ENCODE results near the gene VSIG8. TPM values are rescaled to one million over a fixed set of nuclear protein-coding genes. Genes with fewer than 3 reads are reported as not detected.

The VSIG8 gene
- total and polyA plus RNA-seq, 4 donors: 0.08 TPM; not detected in 3

- TF ChIP-seq, protein P1, sequence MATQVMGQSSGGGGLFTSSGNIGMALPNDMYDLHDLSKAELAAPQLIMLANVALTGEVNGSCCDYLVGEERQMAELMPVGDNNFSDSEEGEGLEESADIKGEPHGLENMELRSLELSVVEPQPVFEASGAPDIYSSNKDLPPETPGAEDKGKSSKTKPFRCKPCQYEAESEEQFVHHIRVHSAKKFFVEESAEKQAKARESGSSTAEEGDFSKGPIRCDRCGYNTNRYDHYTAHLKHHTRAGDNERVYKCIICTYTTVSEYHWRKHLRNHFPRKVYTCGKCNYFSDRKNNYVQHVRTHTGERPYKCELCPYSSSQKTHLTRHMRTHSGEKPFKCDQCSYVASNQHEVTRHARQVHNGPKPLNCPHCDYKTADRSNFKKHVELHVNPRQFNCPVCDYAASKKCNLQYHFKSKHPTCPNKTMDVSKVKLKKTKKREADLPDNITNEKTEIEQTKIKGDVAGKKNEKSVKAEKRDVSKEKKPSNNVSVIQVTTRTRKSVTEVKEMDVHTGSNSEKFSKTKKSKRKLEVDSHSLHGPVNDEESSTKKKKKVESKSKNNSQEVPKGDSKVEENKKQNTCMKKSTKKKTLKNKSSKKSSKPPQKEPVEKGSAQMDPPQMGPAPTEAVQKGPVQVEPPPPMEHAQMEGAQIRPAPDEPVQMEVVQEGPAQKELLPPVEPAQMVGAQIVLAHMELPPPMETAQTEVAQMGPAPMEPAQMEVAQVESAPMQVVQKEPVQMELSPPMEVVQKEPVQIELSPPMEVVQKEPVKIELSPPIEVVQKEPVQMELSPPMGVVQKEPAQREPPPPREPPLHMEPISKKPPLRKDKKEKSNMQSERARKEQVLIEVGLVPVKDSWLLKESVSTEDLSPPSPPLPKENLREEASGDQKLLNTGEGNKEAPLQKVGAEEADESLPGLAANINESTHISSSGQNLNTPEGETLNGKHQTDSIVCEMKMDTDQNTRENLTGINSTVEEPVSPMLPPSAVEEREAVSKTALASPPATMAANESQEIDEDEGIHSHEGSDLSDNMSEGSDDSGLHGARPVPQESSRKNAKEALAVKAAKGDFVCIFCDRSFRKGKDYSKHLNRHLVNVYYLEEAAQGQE (IDR thresholded peaks at IDR 0.05): no peak
- no peak for TF ChIP-seq ZBTB33 (IDR thresholded peaks at IDR 0.05)
Measured at GRCh38 chr1:159829822-159830465, 32.5 kb downstream of the VSIG8 start (continued).

DNA sequence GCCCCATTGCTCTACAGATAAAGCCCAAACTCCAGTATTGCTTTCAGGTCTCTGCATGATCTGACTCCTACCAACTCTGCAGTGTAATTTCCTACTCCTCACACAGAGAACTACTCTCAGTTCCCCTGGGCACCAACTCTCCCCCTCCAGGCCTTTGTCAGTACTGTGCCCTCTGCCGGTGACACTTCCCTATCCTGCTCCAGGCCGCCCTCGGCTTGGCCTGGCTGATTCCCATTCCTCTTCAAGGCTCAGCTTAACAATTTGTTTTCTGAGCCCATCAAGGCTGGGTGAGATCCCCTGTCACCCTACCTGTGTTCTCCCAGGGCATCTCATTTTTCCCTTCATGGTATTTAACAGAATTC lies 33.2 kb downstream of the VSIG8 start:
- 41% methylated on average over 3 of the region's 3 CpGs for WGBS
- H3K36me3 ChIP-seq (ENCODE audit: control insufficient read depth in 4 of 4, insufficient read depth in 3 of 4, low read depth in 1 of 4, low read length in 3 of 4): no peaks in the 10 kb centered on the region
- H3K4me3 ChIP-seq (ENCODE audit: low read depth in 1 of 3, low read length in 3 of 3): no peak overlapping the region
- H3K4me1 ChIP-seq (ENCODE audit: control insufficient read depth in 4 of 4, insufficient read depth in 4 of 4, low read length in 3 of 4): no peaks in the 10 kb centered on the region
- H3K9me3 ChIP-seq (ENCODE audit: control insufficient read depth in 4 of 4, low read length in 3 of 4): no peaks in the 10 kb centered on the region
- no peak overlapping the region for H3K27ac ChIP-seq (ENCODE audit: low read depth in 1 of 2, low read length in 2 of 2)
- DNase-seq (ENCODE audit: low spot score): peak; percentile 46
- H3K27me3 ChIP-seq (ENCODE audit: control insufficient read depth in 4 of 4, insufficient read depth in 4 of 4, low read length in 3 of 4): no peaks in the 10 kb centered on the region
- no peak for TF ChIP-seq GABPA (IDR thresholded peaks at IDR 0.05 in 1 of 2, conservative IDR thresholded peaks at IDR 0.05 in 1 of 2)
- TF ChIP-seq RAD21 (IDR thresholded peaks at IDR 0.05): peak in 1 of 2 donors; percentile 75
- TF ChIP-seq, protein P2, sequence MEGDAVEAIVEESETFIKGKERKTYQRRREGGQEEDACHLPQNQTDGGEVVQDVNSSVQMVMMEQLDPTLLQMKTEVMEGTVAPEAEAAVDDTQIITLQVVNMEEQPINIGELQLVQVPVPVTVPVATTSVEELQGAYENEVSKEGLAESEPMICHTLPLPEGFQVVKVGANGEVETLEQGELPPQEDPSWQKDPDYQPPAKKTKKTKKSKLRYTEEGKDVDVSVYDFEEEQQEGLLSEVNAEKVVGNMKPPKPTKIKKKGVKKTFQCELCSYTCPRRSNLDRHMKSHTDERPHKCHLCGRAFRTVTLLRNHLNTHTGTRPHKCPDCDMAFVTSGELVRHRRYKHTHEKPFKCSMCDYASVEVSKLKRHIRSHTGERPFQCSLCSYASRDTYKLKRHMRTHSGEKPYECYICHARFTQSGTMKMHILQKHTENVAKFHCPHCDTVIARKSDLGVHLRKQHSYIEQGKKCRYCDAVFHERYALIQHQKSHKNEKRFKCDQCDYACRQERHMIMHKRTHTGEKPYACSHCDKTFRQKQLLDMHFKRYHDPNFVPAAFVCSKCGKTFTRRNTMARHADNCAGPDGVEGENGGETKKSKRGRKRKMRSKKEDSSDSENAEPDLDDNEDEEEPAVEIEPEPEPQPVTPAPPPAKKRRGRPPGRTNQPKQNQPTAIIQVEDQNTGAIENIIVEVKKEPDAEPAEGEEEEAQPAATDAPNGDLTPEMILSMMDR (IDR thresholded peaks at IDR 0.05; ENCODE audit: low read depth, low read length, missing input control): peak; percentile 51
- H3K9ac ChIP-seq (ENCODE audit: low read depth in 1 of 2, low read length in 2 of 2): no peak overlapping the region

- no peak for DNase-seq (ENCODE audit: low spot score)
- WGBS: 86% methylated on average over 11 of the region's 11 CpGs
- no peak overlapping the region for H3K9ac ChIP-seq (ENCODE audit: low read depth in 1 of 2, low read length in 2 of 2)
- no peaks in the 10 kb centered on the region for H3K27me3 ChIP-seq (ENCODE audit: control insufficient read depth in 4 of 4, insufficient read depth in 4 of 4, low read length in 3 of 4)
- no peak overlapping the region for H3K27ac ChIP-seq (ENCODE audit: low read depth in 1 of 2, low read length in 2 of 2)
- H3K36me3 ChIP-seq (ENCODE audit: control insufficient read depth in 4 of 4, insufficient read depth in 3 of 4, low read depth in 1 of 4, low read length in 3 of 4): no peaks in the 10 kb centered on the region
- H3K4me1 ChIP-seq (ENCODE audit: control insufficient read depth in 4 of 4, insufficient read depth in 4 of 4, low read length in 3 of 4): no peaks in the 10 kb centered on the region
- no peak for TF ChIP-seq FOXA2 (IDR thresholded peaks at IDR 0.05)
- TF ChIP-seq EGR1 (IDR thresholded peaks at IDR 0.05; ENCODE audit: low read depth in 2 of 2): no peak
- TF ChIP-seq JUND (IDR thresholded peaks at IDR 0.05): no peak
- TF ChIP-seq MAX (IDR thresholded peaks at IDR 0.05): no peak
- no peak overlapping the region for H3K4me3 ChIP-seq (ENCODE audit: low read depth in 1 of 3, low read length in 3 of 3)
- H3K9me3 ChIP-seq (ENCODE audit: control insufficient read depth in 4 of 4, low read length in 3 of 4): no peaks in the 10 kb centered on the region
Measured at GRCh38 chr1:159828581-159829272, 33.7 kb downstream of the VSIG8 start.

Measured in liver (tissue), 9 donors.